ENCODE results near the gene MPP1.

The MPP1 gene

GRCh38 chrX:154774622-154775021 is 30.7 kb downstream of the MPP1 start:
- DNase-seq = no peak

- DNase-seq = peak; percentile 96 to 97
Measured at GRCh38 chrX:154762537-154763296, 42.6 kb downstream of the MPP1 start, which contains the start of gene DKC1. Gene DKC1 (plus strand): TSS chrX:154762864. CDS start chrX:154762966, 102 bp downstream.

- DNase-seq = peak in 1 of 2 donors; percentile 17
Measured at GRCh38 chrX:154761977-154762536, 43.2 kb downstream of the MPP1 start.

- no peak for DNase-seq
Measured at GRCh38 chrX:154758696-154759095, 46.6 kb downstream of the MPP1 start.

GRCh38 chrX:154751669-154752271 is 53.5 kb downstream of the MPP1 start:
- no peak for DNase-seq

- DNase-seq = peak in 1 of 2 donors; percentile 4
Measured at GRCh38 chrX:154751203-154751668, 54.0 kb downstream of the MPP1 start.

GRCh38 chrX:154750301-154751202 is 54.7 kb downstream of the MPP1 start, which contains the start of gene GAB3:
Gene GAB3 (minus strand): TSS chrX:154751077. CDS start chrX:154751025, 52 bp downstream.
- peak; percentile 27 to 56 for DNase-seq

- no peak for DNase-seq
Measured at GRCh38 chrX:154749856-154750255, 55.4 kb downstream of the MPP1 start.

GRCh38 chrX:154748712-154749339 is 56.5 kb downstream of the MPP1 start:
- DNase-seq = peak; percentile 51 to 83

GRCh38 chrX:154742613-154743012 is 62.7 kb downstream of the MPP1 start:
- no peak for DNase-seq

- no peak for DNase-seq
Measured at GRCh38 chrX:154739952-154740465, 65.3 kb downstream of the MPP1 start.

- peak; percentile 44 to 45 for DNase-seq
Measured at GRCh38 chrX:154738011-154738738, 67.1 kb downstream of the MPP1 start.

- DNase-seq = no peak
Measured at GRCh38 chrX:154737136-154737535, 68.1 kb downstream of the MPP1 start.

GRCh38 chrX:154735695-154736393 is 69.4 kb downstream of the MPP1 start:
- no peak for DNase-seq

GRCh38 chrX:154734061-154734781 is 71.1 kb downstream of the MPP1 start:
- peak; percentile 46 to 73 for DNase-seq

GRCh38 chrX:154733066-154733425 is 72.2 kb downstream of the MPP1 start:
- DNase-seq = no peak

GRCh38 chrX:154732421-154733065 is 72.7 kb downstream of the MPP1 start:
- peak in 1 of 2 donors; percentile 32 for DNase-seq

- peak in 1 of 2 donors; percentile 55 for DNase-seq
Measured at GRCh38 chrX:154731881-154732280, 73.4 kb downstream of the MPP1 start.

GRCh38 chrX:154731184-154731583 is 74.1 kb downstream of the MPP1 start:
- peak; percentile 39 to 58 for DNase-seq

Data from CD4-positive, alpha-beta T cell treated with Interferon alpha-2 for 1 hour (primary cell).